Activated T-helper 9 cell treated with anti-CD3 and anti-CD28 coated beads, Interleukin-2, amount 50 U/mL, for 16 hours (primary cell): ENCODE results near the gene SIGLEC6.

ENCODE experiments used
- DNase-seq: peaks from one replicate; pipeline ENCODE4 v3.0.0-alpha.2; 2020; ENCODE audit warnings: low read depth

Gene SIGLEC6

GRCh38 chr19:51548891-51549305, 17.4 kb upstream of the SIGLEC6 start:
- DNase-seq, result no peak

- DNase-seq, result no peak
Measured at GRCh38 chr19:51548213-51548651, 16.8 kb upstream of the SIGLEC6 start.

- DNase-seq, result no peak
Measured at GRCh38 chr19:51547397-51548212, 16.1 kb upstream of the SIGLEC6 start.

- DNase-seq, result no peak
Measured at GRCh38 chr19:51546650-51547396, 15.4 kb upstream of the SIGLEC6 start.

GRCh38 chr19:51546107-51546649, 14.7 kb upstream of the SIGLEC6 start:
- DNase-seq, result no peak

- no peak for DNase-seq
Measured at GRCh38 chr19:51544038-51544437, 12.6 kb upstream of the SIGLEC6 start.

GRCh38 chr19:51542699-51543098, 11.2 kb upstream of the SIGLEC6 start:
- DNase-seq, result no peak

GRCh38 chr19:51541458-51542357, 10.2 kb upstream of the SIGLEC6 start:
- no peak for DNase-seq

GRCh38 chr19:51539821-51540366, 8.4 kb upstream of the SIGLEC6 start:
- no peak for DNase-seq

GRCh38 chr19:51535535-51535934, 4.1 kb upstream of the SIGLEC6 start:
- no peak for DNase-seq

GRCh38 chr19:51530616-51531015, 854 bp downstream of the SIGLEC6 start:
- no peak for DNase-seq

- DNase-seq, result no peak
Measured at GRCh38 chr19:51529301-51529700, 2.2 kb downstream of the SIGLEC6 start.

- DNase-seq, result no peak
Measured at GRCh38 chr19:51525651-51526050, 5.8 kb downstream of the SIGLEC6 start.

GRCh38 chr19:51524666-51525264, 6.7 kb downstream of the SIGLEC6 start:
- no peak for DNase-seq

GRCh38 chr19:51521781-51522180, 9.7 kb downstream of the SIGLEC6 start:
- no peak for DNase-seq

GRCh38 chr19:51521357-51521756, 10.1 kb downstream of the SIGLEC6 start:
- no peak for DNase-seq

GRCh38 chr19:51520728-51521127, 10.7 kb downstream of the SIGLEC6 start:
- DNase-seq, result no peak

GRCh38 chr19:51514866-51515481, 16.5 kb downstream of the SIGLEC6 start:
- DNase-seq, result no peak

- no peak for DNase-seq
Measured at GRCh38 chr19:51513968-51514367, 17.5 kb downstream of the SIGLEC6 start.

GRCh38 chr19:51511353-51511752, 20.1 kb downstream of the SIGLEC6 start:
- DNase-seq, result no peak
